ENCODE measurements around the gene RPS2. TPM values are rescaled to one million over a fixed set of nuclear protein-coding genes. Genes with fewer than 3 reads are reported as not detected.

The RPS2 gene
- total RNA-seq, 1 experiment from 2014 or later = 4,395 TPM

DNA sequence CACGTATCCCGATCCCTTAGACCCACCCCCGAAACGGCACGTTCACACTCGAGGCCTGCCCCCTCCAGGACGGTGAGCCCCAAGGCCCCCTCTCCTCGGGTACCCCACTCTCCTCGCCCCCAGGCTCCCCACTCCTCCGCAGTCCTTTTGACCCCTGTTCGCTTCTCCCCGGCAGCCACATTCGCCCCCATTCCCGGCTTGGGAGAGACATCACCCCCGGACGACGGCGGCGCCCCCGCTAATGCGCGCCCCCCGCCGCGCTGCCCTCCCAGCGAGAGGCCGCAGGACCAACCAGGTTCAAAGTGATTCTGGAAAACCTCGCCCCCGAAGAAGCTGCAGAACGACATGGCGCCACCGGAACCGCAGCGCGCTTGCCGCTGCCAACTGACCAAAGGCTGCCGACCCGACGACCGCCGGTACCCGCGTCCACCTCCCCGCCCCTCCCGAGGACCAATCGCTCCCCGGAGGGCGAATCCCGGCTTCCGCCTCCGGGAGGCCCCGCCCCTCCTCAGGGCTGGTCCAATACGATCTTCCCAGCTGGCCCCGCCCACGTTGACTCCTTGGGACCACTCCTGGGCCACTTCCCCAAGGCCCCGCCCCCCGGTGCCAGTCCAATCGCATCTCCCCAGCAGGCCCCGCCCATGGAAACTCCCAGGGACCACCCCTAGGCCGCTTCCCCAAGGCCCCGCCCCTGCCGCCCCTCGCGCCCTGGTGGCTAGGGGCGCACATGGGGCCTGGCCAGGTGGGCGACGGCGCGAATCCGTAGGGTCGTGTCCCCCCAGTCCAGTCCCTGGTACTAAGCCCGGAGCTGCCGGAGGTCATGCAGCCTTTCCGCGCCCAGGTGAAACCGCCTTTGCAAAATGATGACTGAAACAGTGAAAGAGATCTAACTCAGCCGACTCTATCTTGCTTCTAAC, 21.6 kb downstream of the RPS2 start, which contains the start of gene MSRB1 (continued):
- TF ChIP-seq, protein P1, sequence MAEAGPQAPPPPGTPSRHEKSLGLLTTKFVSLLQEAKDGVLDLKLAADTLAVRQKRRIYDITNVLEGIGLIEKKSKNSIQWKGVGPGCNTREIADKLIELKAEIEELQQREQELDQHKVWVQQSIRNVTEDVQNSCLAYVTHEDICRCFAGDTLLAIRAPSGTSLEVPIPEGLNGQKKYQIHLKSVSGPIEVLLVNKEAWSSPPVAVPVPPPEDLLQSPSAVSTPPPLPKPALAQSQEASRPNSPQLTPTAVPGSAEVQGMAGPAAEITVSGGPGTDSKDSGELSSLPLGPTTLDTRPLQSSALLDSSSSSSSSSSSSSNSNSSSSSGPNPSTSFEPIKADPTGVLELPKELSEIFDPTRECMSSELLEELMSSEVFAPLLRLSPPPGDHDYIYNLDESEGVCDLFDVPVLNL (CRISPR knock-in tag; IDR thresholded peaks at IDR 0.05; ENCODE audit: borderline replicate concordance, low read depth) = no peak
- TF ChIP-seq ZNF416 (CRISPR knock-in tag; IDR thresholded peaks at IDR 0.05) (0 out of 2 replicates have a peak, but pooled peaks have one; percentile 62), GTF2I (CRISPR knock-in tag; conservative IDR thresholded peaks at IDR 0.05) (no peak), CREM (CRISPR knock-in tag; IDR thresholded peaks at IDR 0.05) (0 out of 2 replicates have a peak, but pooled peaks have one; percentile 38), FOXP1 (CRISPR knock-in tag; IDR thresholded peaks at IDR 0.05; ENCODE audit: borderline replicate concordance) (no peak; the same call in 1 of the 2 replicates), TEAD1 (CRISPR knock-in tag; IDR thresholded peaks at IDR 0.05) (peak; percentile 59), CBFB (CRISPR knock-in tag; IDR thresholded peaks at IDR 0.05; ENCODE audit: low read depth) (no peak), ATF1 (CRISPR knock-in tag; IDR thresholded peaks at IDR 0.05) (no peak), CREB1 (CRISPR knock-in tag; IDR thresholded peaks at IDR 0.05) (no peak), ZBTB21 (CRISPR knock-in tag; IDR thresholded peaks at IDR 0.05; ENCODE audit: borderline replicate concordance) (peak; percentile 78; the same call in 1 of the 2 replicates), JAZF1 (CRISPR knock-in tag; IDR thresholded peaks at IDR 0.05) (no peak), MXD4 (CRISPR knock-in tag; IDR thresholded peaks at IDR 0.05; ENCODE audit: borderline replicate concordance) (no peak), ZNF232 (CRISPR knock-in tag; IDR thresholded peaks at IDR 0.05) (no peak), TP53 (CRISPR knock-in tag; IDR thresholded peaks at IDR 0.05) (no peak), SOX15 (CRISPR knock-in tag; IDR thresholded peaks at IDR 0.05) (no peak), GRHL2 (CRISPR knock-in tag; IDR thresholded peaks at IDR 0.05; ENCODE audit: insufficient replicate concordance, severe bottlenecking) (no peak), JUN (CRISPR knock-in tag; IDR thresholded peaks at IDR 0.05) (0 out of 2 replicates have a peak, but pooled peaks have one; percentile 28), ZNF423 (CRISPR knock-in tag; IDR thresholded peaks at IDR 0.05) (no peak), ZNF671 (CRISPR knock-in tag; IDR thresholded peaks at IDR 0.05) (no peak), TCF7 (CRISPR knock-in tag; IDR thresholded peaks at IDR 0.05; ENCODE audit: low read depth) (no peak), OVOL2 (CRISPR knock-in tag; IDR thresholded peaks at IDR 0.05; ENCODE audit: borderline replicate concordance) (no peak), HMGA2 (CRISPR knock-in tag; IDR thresholded peaks at IDR 0.05) (no peak), PRRX2 (CRISPR knock-in tag; IDR thresholded peaks at IDR 0.05) (no peak), ZNF263 (CRISPR knock-in tag; IDR thresholded peaks at IDR 0.05; ENCODE audit: low read depth) (no peak)
- TF ChIP-seq, protein P2, sequence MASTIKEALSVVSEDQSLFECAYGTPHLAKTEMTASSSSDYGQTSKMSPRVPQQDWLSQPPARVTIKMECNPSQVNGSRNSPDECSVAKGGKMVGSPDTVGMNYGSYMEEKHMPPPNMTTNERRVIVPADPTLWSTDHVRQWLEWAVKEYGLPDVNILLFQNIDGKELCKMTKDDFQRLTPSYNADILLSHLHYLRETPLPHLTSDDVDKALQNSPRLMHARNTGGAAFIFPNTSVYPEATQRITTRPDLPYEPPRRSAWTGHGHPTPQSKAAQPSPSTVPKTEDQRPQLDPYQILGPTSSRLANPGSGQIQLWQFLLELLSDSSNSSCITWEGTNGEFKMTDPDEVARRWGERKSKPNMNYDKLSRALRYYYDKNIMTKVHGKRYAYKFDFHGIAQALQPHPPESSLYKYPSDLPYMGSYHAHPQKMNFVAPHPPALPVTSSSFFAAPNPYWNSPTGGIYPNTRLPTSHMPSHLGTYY (CRISPR knock-in tag; IDR thresholded peaks at IDR 0.05) = no peak
- TF ChIP-seq, protein P3, sequence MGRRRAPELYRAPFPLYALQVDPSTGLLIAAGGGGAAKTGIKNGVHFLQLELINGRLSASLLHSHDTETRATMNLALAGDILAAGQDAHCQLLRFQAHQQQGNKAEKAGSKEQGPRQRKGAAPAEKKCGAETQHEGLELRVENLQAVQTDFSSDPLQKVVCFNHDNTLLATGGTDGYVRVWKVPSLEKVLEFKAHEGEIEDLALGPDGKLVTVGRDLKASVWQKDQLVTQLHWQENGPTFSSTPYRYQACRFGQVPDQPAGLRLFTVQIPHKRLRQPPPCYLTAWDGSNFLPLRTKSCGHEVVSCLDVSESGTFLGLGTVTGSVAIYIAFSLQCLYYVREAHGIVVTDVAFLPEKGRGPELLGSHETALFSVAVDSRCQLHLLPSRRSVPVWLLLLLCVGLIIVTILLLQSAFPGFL (CRISPR knock-in tag; IDR thresholded peaks at IDR 0.05; ENCODE audit: borderline replicate concordance) = no peak
- TF ChIP-seq, protein P4, sequence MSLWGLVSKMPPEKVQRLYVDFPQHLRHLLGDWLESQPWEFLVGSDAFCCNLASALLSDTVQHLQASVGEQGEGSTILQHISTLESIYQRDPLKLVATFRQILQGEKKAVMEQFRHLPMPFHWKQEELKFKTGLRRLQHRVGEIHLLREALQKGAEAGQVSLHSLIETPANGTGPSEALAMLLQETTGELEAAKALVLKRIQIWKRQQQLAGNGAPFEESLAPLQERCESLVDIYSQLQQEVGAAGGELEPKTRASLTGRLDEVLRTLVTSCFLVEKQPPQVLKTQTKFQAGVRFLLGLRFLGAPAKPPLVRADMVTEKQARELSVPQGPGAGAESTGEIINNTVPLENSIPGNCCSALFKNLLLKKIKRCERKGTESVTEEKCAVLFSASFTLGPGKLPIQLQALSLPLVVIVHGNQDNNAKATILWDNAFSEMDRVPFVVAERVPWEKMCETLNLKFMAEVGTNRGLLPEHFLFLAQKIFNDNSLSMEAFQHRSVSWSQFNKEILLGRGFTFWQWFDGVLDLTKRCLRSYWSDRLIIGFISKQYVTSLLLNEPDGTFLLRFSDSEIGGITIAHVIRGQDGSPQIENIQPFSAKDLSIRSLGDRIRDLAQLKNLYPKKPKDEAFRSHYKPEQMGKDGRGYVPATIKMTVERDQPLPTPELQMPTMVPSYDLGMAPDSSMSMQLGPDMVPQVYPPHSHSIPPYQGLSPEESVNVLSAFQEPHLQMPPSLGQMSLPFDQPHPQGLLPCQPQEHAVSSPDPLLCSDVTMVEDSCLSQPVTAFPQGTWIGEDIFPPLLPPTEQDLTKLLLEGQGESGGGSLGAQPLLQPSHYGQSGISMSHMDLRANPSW (CRISPR knock-in tag; conservative IDR thresholded peaks at IDR 0.05; ENCODE audit: low read depth) = no peak
- TF ChIP-seq, protein P5, sequence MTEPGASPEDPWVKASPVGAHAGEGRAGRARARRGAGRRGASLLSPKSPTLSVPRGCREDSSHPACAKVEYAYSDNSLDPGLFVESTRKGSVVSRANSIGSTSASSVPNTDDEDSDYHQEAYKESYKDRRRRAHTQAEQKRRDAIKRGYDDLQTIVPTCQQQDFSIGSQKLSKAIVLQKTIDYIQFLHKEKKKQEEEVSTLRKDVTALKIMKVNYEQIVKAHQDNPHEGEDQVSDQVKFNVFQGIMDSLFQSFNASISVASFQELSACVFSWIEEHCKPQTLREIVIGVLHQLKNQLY (CRISPR knock-in tag; IDR thresholded peaks at IDR 0.05) = peak; percentile 44; the same call in 1 of the 2 replicates
- TF ChIP-seq, protein P6, sequence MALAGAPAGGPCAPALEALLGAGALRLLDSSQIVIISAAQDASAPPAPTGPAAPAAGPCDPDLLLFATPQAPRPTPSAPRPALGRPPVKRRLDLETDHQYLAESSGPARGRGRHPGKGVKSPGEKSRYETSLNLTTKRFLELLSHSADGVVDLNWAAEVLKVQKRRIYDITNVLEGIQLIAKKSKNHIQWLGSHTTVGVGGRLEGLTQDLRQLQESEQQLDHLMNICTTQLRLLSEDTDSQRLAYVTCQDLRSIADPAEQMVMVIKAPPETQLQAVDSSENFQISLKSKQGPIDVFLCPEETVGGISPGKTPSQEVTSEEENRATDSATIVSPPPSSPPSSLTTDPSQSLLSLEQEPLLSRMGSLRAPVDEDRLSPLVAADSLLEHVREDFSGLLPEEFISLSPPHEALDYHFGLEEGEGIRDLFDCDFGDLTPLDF (CRISPR knock-in tag; IDR thresholded peaks at IDR 0.05) = 0 out of 2 replicates have a peak, but pooled peaks have one; percentile 66
- TF ChIP-seq, protein P7, sequence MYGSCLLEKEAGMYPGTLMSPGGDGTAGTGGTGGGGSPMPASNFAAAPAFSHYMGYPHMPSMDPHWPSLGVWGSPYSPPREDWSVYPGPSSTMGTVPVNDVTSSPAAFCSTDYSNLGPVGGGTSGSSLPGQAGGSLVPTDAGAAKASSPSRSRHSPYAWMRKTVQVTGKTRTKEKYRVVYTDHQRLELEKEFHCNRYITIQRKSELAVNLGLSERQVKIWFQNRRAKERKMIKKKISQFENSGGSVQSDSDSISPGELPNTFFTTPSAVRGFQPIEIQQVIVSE (CRISPR knock-in tag; IDR thresholded peaks at IDR 0.05; ENCODE audit: borderline replicate concordance) = no peak
